NCI-H2171 (cell line): ENCODE data around the gene CAPS.

Experiments used
- DNase-seq: peaks from one replicate; lab custom pipeline; 2025; lab: John Stamatoyannopoulos, UW

The CAPS gene

DNA sequence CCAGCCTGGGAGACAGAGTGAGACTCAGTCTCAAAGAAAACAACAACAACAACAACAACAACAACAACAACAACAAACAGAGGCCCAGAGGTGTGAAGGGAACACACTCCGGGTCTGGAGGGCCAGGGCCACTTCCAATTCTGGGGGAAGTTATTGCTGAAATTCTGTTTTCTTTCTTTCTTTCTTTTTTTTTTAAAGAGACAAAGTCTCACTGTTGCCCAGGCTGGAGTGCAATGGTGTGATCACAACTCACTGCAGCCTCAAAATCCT lies 3.5 kb upstream of the CAPS start:
- DNase-seq: no peak

DNA sequence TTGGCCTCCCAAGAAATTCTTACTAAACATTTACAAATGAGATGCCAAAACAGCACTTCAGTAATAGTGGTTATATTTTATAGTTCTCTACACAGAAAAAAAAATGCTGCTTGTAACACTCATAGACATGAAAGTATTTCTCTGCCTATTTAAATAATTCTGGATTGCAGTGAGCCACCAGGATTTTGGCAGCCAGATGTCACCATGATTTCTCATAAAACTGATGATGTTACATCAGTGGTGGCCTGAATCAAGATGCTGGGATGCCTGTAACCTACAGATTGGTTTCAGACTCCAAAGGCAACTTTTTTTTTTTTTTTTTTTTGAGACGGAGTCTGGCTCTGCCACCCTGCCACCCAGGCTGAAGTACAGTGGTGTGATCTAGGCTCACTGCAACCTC lies 2.7 kb upstream of the CAPS start:
- DNase-seq: no peak

DNA sequence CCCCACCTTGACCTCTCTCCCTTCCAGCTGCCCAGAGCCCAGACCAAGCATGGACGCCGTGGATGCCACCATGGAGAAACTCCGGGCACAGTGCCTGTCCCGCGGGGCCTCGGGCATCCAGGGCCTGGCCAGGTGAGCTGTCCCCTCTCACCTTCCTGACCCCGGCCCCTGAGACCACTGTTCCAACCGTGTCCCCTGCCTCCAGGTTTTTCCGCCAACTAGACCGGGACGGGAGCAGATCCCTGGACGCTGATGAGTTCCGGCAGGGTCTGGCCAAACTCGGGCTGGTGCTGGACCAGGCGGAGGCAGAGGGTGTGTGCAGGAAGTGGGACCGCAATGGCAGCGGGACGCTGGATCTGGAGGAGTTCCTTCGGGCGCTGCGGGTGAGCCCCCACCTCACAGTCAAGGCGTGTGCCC lies 312 bp downstream of the CAPS start:
- no peak for DNase-seq

DNA sequence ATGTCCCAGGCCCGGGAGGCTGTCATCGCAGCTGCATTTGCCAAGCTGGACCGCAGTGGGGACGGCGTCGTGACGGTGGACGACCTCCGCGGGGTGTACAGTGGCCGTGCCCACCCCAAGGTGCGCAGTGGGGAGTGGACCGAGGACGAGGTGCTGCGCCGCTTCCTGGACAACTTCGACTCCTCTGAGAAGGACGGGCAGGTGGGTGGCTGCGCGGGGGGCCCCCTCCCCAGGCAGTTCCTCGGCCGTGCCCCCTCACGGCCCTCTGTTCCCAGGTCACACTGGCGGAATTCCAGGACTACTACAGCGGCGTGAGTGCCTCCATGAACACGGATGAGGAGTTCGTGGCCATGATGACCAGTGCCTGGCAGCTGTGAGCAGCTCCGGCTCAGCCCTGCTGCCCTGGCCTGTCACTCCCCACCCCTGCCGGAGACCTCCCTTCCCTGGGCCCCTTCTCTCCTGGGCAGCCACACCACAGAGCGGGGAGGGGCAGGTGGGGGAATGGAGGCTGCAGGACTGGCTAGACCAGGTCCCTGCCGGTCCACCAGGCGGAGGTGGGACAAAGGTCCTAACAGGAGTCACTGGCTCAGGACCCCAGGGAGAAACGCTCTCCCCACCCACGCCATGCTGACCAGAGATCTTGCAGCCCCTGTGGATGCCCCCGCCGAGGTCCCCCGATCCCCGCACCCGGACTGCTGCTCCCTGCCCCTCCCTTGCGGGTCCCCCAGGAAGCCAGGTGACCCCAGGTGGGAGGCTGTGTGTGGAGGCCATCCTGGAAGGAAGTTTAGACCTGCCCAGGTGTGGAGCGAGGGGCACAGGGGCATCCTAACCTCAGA lies 1.1 kb downstream of the CAPS start:
- no peak for DNase-seq

DNA sequence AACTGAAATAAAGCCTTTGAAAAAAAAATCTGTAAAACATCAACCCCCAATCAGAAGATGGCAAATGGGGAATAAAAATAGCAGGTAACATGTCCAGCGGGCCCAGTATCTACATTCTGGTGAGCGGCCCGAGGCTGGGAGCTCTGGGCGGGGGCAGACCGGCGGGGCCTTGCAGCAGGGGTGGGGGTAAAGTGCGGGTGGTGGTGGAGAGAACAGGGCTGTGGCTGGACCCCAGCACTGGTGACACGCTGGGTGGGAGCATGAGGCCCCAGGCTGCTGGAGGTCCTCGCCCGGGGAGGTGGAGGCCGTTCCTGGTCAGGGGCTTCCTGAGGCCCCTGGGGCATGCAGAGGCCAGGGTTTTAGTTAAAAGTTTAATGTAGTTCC lies 1.7 kb downstream of the CAPS start:
- no peak for DNase-seq

DNA sequence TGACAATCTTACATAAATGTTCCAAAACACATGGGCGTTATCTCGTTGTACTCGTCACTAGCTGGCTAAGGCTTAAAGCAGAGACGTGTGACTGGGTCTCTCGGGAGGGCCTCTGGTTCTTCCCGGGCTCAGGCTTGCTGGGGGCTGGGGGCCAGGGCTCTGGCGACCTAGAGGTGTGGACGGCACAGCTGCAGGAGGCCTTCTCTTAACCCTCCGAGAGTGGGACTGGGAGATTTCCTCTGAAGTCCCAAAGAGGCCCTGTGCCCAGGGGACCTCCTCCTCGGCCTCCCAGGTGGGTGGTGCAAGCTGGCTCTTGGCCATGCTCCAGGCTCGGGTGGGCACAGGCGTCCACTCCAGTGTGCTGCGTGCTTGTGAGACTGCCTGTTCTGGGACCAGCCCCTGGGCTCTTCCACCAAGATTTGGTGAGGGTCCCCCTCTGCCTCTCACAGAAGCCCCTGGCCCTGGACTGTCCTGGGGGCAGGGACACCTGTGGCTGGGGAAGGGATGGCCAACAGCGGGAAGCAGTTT lies 2.2 kb downstream of the CAPS start:
- no peak for DNase-seq

DNA sequence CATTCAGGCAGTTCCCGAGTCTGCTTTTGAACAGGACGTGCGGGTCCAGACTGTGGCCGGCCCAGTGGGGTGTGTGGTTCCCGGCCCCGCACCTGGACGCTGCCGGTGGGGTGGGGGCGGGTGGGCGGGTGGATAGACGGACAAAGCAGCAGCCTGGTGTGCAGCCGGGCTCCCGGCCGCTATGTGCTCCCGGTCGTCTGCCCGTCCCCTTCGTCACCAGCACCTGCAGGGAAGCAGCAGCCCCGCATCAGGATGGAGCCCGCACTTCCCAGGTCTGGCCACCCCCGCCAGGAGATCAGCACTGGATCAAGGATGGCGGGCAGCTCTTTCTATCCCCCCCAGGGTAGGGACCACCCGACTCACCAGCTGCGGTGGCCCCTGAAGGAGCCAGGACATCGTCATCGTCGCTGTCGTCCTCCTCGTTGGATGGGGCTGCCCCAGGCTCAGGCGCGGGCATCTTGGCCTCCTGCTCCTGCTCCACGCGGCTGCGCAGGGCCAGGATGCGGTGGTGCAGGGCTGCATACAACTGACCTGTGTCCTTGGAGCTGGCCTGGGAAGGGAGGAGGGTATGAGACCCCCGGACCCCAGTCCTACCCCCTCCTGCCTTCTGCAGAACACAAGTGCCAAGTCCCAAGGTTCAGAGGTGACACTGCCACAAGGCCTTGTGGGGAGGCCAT lies 3.5 kb downstream of the CAPS start:
- no peak for DNase-seq

DNA sequence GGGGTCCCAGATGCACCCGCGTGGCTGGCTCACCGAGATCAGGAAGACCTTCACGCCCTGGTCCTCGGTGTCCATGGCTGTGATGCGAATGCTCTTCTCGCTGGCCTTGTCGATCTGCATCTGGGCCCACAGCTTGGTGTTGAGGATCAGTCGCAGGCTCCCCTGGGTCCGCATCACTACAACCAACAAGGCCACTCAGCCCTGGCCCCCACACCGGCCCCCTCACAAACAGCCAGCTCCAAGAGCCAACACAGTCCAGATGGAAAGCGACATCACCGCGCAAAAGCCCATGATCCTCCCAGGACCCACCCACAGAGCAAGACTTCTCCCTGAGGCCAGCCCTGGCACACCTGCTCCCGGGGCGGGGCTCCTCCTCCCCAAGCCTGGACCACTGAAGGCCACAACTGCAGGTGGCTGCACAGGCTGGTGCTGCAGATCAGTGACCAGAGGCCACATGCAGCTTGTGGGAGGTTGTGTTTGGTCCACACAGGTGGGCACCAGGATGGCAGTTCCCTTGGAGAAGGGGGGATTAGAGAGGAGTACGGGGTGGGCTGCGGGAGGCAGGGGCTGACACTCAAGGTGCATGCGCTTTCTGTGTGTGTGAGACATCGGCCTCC lies 4.5 kb downstream of the CAPS start:
- no peak for DNase-seq

DNA sequence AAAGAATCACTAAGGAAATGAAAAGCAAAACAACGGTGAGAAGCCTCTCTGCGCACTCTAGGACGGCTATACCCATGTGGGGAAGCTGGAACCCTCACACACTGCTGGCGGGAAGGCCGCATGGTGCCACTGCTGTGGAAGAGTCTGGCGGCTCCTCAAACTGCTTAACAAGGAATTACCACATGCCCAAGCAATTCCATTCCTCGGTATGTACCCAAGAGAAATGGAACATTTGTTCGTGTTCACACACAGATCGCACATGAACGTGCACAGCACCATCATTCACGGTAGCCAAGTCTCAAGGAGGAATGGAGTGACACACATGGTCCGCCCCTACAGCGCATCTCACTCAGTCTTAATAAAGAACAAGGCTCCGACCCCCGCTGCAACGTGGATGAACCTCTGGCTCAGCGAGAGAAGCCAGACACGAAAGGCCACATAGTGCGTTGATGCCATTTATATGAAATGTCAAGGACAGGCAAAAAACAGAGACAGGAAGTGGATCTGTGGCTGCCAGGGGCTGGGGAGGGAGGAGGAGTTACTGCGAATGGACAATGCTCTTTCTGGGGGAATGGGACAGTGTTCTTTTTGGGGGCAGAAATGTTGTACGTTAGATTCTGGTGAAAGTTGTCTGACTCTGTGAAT lies 7.6 kb downstream of the CAPS start:
- DNase-seq: no peak

DNA sequence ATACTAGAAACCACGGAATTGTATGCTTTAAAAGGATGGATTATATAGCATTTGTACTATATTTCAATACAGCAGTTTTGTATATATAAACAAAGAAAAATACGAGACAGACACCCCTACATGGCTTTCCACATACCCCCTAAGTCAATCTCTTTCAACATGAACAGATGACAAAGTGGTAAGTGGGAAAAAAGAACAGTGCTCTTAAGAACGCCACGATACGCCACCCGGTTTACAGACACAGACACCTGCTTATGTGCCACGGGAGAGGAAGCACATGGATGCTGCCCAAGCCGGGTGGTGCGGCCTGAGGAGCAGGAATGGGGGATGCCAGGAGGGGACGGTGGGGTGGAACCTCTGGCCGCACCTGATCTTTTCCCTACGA lies 8.1 kb downstream of the CAPS start:
- DNase-seq: no peak

DNA sequence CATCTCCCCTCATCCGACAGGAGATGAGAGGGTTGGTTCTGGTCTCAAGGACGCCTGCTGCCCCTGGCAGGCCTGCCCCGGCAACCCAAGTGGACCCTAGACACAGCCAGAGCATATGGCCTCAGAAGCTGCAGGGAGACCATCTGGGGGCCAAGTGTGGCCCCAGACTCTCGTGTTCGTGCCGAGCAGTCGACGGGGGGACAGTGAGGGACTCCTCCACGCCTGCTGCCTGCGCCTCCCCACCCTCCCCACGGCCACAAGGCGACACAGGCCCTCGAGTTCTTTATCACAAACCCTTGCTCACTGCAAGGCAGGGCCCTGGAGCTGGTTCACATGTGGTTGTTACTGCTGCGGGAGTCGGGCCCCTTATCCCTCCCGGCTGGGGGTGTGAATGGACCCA lies 9.3 kb downstream of the CAPS start:
- DNase-seq: no peak

DNA sequence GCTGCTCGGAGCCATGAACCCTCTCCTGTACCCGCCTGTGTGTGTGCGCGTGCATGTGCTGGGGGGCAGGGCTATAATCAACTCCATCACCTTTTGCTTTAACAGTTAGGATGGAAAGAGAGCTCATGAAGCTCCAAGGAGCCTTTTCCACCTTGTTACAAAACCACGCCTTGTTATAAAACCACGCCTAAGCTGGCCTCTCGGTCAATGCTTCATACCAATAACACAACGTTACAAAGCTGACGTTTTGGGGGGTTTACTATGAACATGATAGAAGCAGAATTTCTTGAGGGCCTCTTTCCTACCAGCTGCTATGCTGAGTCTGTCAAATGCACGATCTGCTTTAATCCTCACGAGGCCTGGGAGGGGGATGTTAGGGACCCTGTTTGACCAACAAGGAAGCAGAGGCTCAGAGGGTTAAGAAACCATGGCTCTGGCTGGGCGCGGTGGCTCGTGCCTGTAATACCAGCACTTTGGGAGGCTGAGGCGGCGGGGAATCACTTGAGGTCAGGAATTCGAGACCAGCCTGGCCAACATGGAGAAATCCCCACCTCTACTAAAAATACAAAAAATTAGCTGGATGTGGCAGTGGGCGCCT lies 11.9 kb downstream of the CAPS start:
- DNase-seq: no peak

DNA sequence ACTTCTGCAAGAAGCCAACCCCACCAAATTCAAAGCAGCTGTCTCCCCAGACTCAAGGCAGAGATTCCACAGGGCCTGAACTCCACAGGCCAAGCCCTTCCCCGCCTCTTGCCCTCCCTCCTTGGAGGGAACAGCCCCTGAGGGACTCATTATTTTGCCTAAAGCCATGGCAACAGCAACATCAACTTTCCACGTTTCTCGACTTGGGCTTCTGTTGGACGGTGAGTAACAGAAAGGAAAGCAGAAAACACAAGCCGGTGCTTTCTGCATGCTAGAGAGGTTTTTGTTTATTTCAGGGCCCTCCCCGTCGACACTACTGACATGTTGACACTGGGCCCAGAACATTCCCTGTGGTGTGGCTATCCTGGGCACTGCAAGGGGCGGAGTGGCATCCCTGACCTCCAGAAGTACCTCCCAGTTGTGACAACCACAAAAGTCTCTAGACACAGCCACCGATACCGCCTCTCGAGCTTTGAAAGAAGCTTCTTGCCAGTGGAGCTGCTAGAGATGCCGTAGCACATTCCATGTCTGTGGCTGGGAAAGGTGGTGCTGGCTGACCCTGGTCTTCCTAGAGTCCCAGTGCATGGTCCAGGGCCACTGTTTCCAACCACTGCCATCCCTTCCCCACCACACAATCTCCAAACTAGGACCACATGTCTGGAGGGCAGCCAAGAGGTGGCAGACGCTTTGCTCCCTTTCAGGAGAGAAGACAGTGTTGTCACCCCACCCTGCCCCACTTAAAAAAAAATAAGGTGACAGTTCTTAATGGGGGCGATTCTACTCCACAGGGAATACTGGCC lies 12.8 kb downstream of the CAPS start:
- no peak for DNase-seq

DNA sequence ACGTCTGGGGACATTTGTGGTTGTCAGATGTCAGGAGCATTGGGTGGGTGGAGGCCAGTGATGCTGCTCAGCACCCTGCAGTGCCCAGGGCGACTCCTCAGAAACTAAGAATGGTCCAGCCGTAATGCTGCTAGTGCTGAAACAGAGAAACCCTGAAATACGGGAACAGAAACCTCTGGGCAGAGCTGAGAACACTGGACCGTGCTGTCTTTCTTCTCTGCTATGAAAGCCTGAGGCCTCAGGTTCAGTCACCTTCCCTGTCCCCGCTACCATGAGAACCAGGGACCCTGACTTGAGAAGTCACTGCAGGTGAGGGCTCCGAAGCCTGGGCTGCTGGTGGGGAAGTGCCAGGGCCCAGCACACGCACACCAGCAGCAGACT lies 13.4 kb downstream of the CAPS start:
- no peak for DNase-seq

DNA sequence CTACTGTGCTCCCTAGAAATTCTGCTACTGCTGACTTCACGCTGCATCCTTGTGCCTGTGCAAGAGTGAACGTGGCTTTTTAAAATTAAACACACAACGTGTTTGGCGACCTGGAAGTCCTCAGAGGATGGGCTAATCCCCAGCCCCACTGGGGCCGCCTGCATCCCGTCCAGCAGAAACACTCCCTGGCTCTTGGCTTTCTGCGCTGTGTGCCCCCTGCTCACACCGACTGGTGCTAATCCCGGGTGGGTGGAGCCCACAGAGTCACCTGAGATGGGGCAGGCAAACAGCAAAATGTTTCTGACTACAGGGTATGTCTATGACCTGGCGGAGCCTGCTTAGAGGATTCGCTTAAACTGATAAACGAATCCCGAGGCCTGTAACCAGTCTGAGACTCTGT lies 15.1 kb downstream of the CAPS start:
- no peak for DNase-seq

DNA sequence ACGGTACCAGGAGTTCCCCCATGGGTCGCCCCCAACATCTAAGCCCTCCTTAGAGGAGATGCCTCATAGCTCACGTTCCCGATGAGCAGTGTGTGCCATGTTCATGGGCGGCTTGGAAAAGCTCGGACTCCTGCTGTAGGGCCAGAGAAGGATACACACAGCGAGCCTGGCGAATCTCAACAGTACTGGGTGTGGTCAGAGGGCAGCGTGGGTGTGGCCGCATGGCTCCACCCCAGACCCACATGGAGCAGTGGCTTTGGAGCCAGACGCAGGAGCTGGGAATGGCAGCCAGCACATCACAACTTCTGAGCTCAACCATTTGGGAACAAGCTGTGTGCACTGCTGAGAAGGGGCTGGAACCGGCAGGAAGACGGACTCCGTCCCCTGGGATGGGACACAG lies 15.6 kb downstream of the CAPS start:
- no peak for DNase-seq

DNA sequence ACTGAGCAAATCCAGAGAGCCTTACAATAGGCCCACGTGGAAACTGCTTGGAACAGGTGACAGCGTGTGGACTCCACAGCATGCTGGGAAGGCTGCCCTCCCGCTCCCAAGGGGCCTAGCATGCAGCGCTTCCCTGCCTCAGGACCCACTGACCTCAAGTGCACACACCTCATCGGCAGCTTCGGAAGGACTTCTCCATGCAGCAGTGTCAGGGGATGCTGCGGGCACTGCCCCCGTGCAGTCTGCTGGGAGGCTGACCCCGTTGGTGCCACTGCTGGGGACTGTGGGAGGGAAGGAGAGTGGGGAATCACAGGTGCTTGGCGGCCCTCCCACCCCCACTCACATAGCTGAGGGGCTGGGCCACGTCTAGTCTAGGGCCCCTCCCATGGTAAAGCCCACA lies 17.2 kb downstream of the CAPS start:
- no peak for DNase-seq

DNA sequence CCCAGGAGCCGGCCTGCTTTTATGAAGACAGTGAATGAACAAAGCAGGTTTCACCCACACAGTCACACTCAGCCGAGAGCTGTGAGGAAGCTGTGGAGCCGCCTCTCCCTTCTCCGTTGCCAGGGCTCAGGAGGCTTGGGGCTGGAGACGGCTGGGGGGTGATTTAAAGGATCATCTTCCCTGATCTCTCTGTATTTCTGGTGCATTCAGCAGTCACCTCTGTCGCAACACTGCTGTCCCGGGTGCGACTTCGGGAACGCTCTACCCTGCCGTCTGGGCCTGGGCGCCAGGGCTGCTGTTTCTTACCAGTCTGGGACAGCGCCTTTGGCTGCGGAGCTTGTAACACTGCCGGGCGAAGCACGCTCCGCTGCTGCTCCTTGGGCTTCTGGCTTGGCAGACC lies 18.1 kb downstream of the CAPS start:
- DNase-seq: no peak

DNA sequence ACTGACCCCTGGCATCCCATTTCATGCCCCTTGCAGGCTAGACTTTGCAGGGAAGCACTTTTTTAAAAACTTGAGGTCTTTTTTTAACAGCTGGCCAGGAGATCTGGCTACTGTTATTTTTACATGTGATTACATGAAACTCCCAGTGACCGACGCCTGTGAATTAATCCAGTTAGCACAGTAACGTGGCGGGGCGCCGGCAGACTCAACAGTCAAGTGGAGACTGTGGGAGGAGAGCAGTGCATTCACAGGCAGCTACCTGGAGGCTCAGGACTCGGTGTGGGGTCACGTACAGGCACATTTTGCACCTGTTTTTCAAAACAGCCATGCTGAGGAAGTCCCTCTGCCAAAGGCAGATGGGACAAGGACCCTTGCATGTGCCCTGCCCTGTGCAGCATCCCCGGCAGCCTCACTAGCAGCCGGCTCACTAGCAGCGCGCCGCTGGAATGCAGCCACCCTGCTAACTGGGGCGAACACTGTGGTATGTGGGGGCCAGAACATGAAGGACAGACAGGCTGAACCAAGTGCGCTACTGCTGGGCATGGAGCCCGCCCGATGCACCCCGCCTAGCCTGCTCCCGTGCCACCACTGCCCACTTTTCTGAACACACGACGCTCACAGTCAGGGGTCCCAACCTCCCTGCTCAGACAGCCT lies 18.7 kb downstream of the CAPS start:
- DNase-seq: no peak

DNA sequence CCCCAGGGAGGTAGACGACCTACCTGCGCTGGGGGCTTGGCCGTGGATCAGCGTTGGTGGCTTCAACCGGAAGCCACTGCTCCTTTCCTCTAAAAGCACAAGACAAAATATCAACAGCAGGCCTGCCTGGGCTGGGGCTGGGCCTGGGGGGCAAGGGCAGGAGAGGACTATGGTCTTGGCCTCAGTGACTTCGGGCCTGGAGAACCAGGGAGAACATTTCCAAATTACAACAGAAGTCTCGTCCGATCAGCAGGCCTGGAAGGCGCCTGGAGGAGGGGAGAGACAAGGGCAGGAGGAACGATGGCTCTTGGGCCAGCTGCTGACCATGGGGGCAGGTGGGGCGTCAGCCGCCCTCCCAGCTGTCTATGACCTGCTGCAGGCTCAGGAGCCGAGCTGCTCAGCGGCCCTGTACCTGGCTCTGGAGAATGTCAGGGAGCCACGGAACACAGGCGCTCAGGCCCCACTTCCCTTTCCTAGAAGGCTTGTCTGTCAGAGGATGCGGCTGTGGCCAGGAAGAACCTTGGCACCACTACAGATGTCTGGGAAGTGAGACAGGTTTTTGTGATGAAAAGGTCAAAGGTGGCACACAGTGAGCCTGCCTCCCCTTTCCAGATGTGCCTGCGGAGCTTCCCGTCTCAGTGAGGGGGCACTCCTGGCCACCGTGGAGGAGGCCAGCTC lies 19.5 kb downstream of the CAPS start:
- no peak for DNase-seq

DNA sequence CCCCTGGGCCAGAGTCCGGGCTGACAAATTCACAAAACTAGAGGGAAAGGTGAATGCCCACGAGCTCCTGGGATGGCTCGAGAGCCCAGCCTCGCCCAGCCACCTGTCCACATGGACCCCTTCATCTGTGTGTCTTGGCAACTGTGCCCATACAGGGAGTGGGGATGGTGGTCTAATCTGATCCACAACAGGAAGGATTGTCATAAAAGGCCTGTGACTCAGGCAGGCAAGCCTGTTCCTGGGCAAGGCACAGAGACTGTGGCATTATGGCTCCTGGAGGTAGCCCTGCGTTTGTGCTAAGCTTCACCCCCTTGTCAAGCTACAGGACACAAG lies 20.0 kb downstream of the CAPS start:
- DNase-seq: no peak
